Measurements from ENCODE around the gene ETS1. TPM values are rescaled to one million over a fixed set of nuclear protein-coding genes. Genes with fewer than 3 reads are reported as not detected.

Gene ETS1
- total RNA-seq, 6 experiments from 2014 or later: 14.2 to 37.2 (median 23.3) TPM

DNA sequence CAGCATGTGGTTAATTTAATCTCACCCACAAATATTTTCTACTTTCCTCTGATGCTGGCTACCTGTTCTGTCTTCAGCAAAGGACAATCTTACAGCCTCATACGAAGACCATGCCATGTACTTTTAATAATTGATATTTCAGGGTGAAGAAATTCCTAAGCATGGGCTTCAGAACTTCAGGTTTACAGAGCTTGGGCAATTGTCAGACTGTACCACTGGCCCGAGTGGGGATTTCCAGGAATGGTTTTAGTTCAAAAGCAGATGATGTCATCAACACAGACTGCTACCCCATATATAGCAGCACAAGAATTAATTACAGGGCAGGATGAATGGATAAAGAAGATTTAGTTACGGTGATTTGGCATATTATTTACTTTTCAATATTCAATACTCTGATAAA, 171.8 kb downstream of the ETS1 start:
- Histone ChIP-seq H3K36me3 (no peaks in the 10 kb centered on the region), H3K27ac (no peak overlapping the region), H3K27me3 (no peaks in the 10 kb centered on the region), H3K9me3 (no peaks in the 10 kb centered on the region), H3K4me3 (no peak overlapping the region), H3K4me1 (no peaks in the 10 kb centered on the region)
- DNase-seq (no peak), ATAC-seq (peak in 1 of 4 donors; percentile 47)
- no peak for TF ChIP-seq POLR2A (IDR thresholded peaks at IDR 0.05)
- TF ChIP-seq, protein P1, sequence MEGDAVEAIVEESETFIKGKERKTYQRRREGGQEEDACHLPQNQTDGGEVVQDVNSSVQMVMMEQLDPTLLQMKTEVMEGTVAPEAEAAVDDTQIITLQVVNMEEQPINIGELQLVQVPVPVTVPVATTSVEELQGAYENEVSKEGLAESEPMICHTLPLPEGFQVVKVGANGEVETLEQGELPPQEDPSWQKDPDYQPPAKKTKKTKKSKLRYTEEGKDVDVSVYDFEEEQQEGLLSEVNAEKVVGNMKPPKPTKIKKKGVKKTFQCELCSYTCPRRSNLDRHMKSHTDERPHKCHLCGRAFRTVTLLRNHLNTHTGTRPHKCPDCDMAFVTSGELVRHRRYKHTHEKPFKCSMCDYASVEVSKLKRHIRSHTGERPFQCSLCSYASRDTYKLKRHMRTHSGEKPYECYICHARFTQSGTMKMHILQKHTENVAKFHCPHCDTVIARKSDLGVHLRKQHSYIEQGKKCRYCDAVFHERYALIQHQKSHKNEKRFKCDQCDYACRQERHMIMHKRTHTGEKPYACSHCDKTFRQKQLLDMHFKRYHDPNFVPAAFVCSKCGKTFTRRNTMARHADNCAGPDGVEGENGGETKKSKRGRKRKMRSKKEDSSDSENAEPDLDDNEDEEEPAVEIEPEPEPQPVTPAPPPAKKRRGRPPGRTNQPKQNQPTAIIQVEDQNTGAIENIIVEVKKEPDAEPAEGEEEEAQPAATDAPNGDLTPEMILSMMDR (IDR thresholded peaks at IDR 0.05): no peak
- 56% methylated on average over 3 of the region's 3 CpGs for WGBS (ENCODE audit: insufficient coverage, low coverage, low lambda C conversion rate, missing lambda C conversion rate)
- intact Hi-C loops (cut with DNase I): no loop called here

DNA sequence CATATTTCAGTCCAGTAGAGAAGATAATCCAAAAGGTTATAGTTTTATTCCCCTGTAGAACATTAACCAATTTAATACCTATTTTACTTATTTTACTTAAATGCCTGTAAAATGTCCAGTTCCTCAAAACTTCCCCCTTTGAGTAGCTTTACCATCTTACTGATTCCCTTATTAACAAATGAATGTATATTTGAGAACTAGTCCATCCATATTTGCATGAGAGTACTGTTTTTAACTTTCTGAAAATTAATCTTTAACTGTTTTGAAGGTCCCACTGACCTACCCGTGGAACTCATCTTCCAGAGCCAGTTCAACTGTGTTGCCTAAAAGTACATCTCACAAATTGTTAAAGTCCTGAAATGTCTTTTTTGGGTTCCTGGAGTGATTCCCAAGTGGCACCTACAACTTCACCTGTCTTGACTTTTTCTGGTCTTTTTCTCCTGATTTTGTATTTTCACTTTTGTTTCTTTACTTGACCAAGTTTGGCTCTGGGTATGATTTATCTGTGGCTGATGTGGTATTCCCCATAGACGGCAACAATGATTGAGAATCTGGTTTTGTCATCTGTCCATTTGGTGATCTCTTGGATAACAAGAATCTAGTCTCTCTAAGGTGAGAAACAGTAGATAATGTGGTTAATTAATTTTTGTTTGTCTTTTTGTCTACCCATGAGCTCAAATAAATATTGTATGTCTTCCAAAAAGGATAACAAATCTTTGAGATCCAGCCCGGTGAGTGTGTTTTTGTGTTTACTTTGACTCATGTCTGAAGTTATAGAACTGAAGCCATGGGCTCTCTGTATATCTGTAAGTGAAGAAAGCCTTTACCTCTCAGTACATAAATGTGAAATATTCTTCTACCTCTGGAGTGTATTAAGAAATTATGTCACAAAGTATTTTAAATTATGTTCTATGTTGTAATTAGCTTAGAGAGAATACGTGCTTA, 174.2 kb downstream of the ETS1 start:
- DNase-seq (no peak), ATAC-seq (peak in 1 of 4 donors; percentile 49)
- no peak for TF ChIP-seq POLR2A (IDR thresholded peaks at IDR 0.05)
- TF ChIP-seq, protein P1 (IDR thresholded peaks at IDR 0.05): no peak
- no peak overlapping the region for H3K4me3 ChIP-seq
- no peak overlapping the region for H3K27ac ChIP-seq
- H3K4me1 ChIP-seq: no peaks in the 10 kb centered on the region
- H3K27me3 ChIP-seq: no peaks in the 10 kb centered on the region
- no peaks in the 10 kb centered on the region for H3K9me3 ChIP-seq
- H3K36me3 ChIP-seq: no peaks in the 10 kb centered on the region
- WGBS (ENCODE audit: insufficient coverage, low coverage, low lambda C conversion rate, missing lambda C conversion rate): 70% methylated on average over 4 of the region's 4 CpGs
- intact Hi-C loops (cut with DNase I): no loop called here

DNA sequence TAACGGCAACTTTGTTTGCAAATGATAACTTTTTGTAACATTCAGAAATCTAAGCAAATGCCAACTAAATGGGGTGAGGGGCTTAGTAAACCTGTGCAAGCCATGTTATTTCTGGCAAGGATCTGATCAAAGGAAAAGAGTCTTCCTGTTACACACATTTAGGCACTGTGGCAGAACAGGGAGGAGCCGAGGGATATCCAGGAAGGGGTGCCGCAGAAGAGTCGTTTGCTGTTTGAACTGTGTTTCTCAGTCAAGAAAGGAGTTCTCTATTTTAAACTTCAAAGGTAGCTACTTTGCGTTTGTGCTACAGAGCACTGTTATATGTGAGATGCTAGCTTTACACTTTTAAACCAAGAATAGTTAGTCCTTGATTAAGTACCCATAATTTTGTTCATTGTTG, 175.5 kb downstream of the ETS1 start:
- Histone ChIP-seq H3K27ac (no peak overlapping the region), H3K4me1 (no peaks in the 10 kb centered on the region), H3K27me3 (no peaks in the 10 kb centered on the region), H3K4me3 (no peak overlapping the region), H3K9me3 (no peaks in the 10 kb centered on the region), H3K36me3 (no peaks in the 10 kb centered on the region)
- 67% methylated on average over 5 of the region's 5 CpGs for WGBS (ENCODE audit: insufficient coverage, low coverage, low lambda C conversion rate, missing lambda C conversion rate)
- intact Hi-C loops (cut with DNase I): no loop called here
- DNase-seq (no peak), ATAC-seq (no peak)
- TF ChIP-seq POLR2A (IDR thresholded peaks at IDR 0.05): no peak
- TF ChIP-seq, protein P1 (IDR thresholded peaks at IDR 0.05): no peak

DNA sequence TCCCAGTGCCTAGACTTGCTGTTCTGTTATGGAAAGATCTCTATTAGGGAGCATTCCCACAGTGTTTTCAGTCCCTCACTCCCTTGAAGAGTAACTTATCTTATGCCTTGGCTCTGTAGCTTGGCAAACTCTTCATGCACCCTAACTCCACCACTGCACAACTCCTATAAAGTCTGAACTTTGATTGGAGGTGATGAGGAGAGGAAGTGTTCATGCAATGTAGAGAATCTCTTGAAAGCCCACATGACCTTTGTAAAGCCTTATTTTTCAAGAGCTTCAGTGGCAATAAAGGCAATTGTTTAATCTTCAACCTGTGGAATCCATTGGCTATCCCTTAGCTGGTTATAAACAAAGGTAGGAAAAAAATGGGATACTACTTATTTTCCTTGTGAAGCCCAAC, 176.2 kb downstream of the ETS1 start:
- no peak overlapping the region for H3K4me3 ChIP-seq
- no peak overlapping the region for H3K27ac ChIP-seq
- TF ChIP-seq, protein P1 (IDR thresholded peaks at IDR 0.05): no peak
- TF ChIP-seq POLR2A (IDR thresholded peaks at IDR 0.05): no peak
- DNase-seq: no peak
- ATAC-seq: no peak
- H3K9me3 ChIP-seq: no peaks in the 10 kb centered on the region
- H3K4me1 ChIP-seq: no peaks in the 10 kb centered on the region
- H3K27me3 ChIP-seq: no peaks in the 10 kb centered on the region
- H3K36me3 ChIP-seq: no peaks in the 10 kb centered on the region
- intact Hi-C loops (cut with DNase I): no loop called here
